ENCODE results near the gene RPS27L.
A peak's percentile ranks its signal among the peaks of the same experiment; 100 is the strongest.
"Not testable (repeated sequence)": the region's sequence is repeated elsewhere in the genome, so short reads cannot be mapped to it uniquely, and the experiment has no call there.

Gene RPS27L

DNA sequence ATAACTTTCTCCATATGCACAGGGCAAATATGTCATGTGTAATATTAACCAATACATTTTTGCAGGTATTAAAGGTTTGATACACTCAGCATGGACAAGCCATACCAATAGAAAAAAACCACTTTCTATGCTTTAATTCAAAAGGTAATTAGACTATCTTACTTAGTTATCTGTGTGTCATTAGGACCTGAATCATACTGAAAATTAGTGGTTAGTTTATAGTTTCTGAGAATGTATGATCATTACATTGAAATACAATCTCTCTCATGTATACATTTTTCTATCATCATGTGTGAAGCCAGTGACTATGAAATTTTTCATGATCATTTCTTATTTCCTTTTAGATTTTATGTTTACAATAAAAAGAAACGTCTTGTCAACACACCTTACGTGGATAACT, 16.3 kb downstream of the RPS27L start:
- DNase-seq (ENCODE audit: low spot score): no peak

- no peak for DNase-seq (ENCODE audit: low spot score)
These were observed 20.5 kb downstream of the RPS27L start for GRCh38 chr15:63136742-63137141.

- no peak for DNase-seq (ENCODE audit: low spot score)
These were observed 21.5 kb downstream of the RPS27L start for GRCh38 chr15:63135804-63136203.

GRCh38 chr15:63135281-63135680, 22.0 kb downstream of the RPS27L start:
- no peak for DNase-seq (ENCODE audit: low spot score)

DNA sequence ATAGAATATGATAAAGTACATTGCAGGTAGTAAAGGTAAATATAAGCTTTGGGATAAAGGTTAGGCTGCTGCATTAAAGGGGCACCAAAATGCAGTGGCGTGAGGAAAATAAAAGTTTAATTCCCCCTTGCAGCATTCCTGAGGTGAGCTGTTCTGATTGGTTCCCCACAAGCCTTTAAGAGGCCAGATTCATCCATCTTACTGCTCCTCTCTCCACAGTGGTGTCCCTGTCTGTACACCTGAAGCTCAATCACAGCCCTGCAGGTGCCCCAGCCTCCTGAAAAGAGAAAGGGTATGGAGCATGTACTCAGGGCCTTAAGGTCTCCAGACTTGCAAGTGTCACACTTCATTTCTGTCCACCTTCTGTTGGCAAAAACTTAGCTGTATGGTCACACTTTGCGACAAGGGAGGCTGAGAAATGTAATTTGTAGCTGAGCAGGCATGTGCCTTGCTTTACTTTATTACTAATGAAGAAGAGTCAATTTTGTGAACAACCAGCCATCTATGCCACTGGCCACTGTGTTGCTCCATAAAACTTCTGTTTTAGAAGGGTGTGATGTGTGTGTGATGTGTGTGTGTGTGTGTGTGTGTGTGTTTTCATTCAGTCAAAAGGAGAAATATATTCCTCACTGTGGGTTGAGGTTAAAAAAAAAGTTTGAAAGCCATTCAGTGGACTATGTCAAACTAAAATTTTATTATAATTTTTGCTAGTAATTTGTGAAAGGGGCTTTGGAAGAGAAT, 22.9 kb downstream of the RPS27L start:
- no peak for DNase-seq (ENCODE audit: low spot score)

DNA sequence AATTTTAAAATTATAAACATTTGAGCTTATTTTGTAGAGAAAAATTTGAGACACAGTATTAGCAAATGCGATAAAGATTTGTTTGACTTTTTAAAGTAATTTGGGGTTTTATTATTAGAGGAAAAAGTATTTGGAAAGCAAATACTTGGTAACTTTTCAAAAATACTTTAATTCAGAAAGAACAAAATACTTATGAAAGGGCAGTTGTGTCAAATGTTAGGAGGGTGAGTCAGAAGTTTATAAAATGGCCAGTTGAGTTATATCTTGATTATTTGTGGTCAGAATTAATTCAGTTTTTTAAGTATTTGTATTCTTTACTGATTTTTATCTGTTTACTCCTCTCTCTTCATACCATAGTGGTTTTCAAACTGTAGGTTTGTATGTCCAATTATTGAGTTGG, 23.5 kb downstream of the RPS27L start:
- no peak for DNase-seq (ENCODE audit: low spot score)

DNA sequence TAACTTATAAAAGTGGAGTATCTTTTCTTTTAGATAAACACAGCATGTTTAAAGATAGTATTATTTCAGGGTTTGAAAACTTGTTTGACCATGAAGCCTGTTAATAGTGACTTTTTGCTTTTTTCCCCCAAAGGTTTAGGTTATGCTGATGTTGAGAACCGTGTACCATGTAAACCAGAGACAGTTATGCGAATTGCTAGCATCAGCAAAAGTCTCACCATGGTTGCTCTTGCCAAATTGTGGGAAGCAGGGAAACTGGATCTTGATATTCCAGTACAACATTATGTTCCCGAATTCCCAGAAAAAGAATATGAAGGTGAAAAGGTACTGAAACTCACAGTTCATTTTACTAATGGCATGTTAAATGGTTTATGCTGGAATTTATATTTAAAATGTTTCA, 30.6 kb downstream of the RPS27L start:
- DNase-seq (ENCODE audit: low spot score): no peak

DNA sequence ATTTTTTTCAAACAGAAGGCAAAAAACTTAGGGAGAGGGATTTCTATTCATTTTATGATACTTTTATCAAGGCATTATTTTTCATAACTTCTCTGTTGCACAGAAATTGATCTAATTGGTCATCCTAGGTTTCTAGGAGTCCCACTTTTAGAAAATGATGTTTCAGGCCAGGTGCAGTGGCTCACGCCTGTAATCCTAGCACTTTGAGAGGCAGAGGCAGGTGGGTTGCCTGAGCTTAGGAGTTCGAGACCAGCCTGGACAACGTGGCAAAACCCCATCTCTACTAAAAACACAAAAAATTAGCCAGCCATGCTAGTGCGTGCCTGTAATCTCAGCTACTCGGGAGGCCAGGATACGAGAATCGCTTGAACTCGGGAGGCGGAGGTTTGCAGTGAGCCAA, 32.8 kb downstream of the RPS27L start:
- no peak for DNase-seq (ENCODE audit: low spot score)

- peak; percentile 79 for DNase-seq (ENCODE audit: low spot score)
These were observed 35.0 kb downstream of the RPS27L start for GRCh38 chr15:63122002-63122875.

DNA sequence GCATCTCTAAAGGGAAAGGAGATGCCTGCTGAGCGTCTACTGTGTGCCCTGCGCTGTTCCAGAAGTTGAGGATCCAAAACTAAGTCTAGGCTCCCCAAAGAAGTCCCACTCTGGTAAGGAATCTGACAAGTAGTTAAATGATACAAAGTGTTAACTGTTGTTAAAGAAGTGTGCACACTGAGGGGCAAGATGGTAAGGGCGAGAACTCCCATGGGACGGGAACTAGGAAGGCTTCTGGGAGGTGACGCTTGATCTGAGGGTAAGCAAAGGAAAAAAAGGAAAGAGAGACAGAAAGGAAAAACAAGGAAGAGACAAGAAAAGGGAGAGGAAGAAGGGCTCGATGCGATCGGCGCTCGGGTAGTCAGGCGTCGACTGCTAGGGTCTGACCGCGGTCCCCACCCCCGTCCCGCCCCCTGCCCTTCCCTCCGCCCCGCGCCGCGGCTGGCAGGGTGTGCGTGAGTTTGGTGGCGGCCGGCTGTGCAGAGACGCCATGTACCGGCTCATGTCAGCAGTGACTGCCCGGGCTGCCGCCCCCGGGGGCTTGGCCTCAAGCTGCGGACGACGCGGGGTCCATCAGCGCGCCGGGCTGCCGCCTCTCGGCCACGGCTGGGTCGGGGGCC, 35.8 kb downstream of the RPS27L start, which contains the start of gene LACTB:
Gene LACTB, plus strand, starts transcription at position 480 of the 620 bp plus-strand sequence. Its CDS starts 11 bp downstream, at position 491.
- peak; percentile 85 for DNase-seq (ENCODE audit: low spot score)

- no peak for DNase-seq (ENCODE audit: low spot score)
These were observed 38.4 kb downstream of the RPS27L start for GRCh38 chr15:63118854-63119253.

DNA sequence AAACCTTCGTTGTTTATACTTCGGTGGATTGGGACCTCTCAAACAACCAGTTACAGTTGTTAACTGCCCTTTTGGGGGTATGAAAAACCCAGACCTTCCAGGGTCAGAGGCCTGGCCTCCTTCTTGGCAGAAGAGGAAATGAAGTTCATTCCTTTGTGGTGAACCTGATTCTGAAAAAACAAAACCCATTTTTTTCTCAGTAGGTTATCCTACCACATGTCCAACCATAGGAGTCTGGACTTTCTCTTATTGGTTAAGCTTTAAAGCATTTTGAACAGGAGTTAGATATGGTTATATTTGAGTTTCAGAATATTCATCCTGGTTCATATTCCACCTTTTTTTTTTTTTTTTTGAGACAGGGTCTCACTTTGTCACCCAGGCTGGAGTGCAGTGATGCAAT, 42.8 kb downstream of the RPS27L start:
- DNase-seq (ENCODE audit: low spot score): no peak

GRCh38 chr15:63112871-63113270, 44.4 kb downstream of the RPS27L start:
- DNase-seq (ENCODE audit: low spot score): no peak

DNA sequence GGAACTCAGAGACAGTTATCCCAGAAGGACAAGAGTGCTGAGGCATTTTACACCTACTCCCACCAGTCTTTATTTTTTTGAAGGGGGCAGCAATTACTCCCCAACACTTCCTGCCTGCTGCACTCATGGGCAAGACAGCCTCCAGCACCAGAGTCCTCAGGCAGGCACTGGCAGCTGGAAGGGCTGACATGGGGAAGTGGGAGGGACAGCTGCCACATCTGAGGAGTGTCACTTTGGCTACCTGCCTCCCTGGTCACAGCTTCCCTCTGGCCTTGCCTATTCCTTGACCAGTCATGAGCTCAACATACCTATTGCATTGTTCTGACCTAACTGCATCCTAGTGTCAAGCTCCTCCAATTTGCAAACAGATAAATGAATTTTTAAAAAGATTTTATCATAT, 45.8 kb downstream of the RPS27L start:
- no peak for DNase-seq (ENCODE audit: low spot score)

DNA sequence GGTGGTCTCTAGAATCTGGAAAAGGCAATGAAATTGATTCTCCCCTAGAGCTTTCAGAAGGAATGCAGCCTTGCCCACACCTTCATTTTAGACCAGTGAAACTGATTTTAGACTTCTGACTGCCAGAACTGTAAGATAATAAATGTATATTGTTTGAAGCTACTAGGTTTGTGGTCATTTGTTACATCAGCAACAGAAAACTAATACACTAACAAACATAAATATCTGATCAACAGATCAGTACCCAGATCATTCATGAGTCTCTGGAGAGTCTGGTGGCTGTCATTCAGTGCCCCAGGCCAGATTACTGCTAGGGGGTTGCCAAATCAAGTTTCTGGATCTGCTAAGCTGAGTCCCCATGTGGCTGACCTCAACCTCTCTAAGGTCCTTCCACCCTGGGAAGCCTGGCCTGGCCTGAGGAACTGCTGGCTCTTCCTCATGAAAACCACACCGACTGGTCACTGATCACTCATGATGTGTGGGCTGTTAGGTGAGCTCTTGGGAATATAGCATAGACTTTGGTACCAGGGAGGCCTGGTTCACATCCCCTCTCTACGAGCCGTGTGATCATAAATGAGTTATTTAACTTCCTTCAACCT, 46.8 kb downstream of the RPS27L start:
- no peak for DNase-seq (ENCODE audit: low spot score)

DNA sequence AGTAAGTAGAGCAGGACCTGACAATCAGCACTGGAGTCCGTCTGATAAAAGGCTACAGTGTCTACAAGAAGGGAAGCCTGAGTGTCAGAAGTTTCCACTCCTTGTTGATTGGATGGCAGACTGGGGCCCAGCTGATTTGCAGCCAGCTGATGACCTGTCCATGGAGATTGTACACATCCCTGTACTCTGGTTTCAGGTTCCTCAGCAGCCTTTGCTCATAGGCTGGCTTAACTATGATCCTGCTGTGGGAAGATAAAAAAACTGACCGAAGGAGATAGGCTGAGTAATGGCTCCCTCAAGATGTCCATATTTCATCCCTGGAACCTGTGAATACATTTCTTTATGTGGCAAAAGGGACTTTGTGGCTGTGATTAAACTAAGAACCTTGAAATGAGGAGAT, 47.4 kb downstream of the RPS27L start:
- no peak for DNase-seq (ENCODE audit: low spot score)

GRCh38 chr15:63109498-63109897, 47.8 kb downstream of the RPS27L start:
- DNase-seq (ENCODE audit: low spot score): no peak

- DNase-seq (ENCODE audit: low spot score): no peak
These were observed 49.3 kb downstream of the RPS27L start for GRCh38 chr15:63107895-63108546.

DNA sequence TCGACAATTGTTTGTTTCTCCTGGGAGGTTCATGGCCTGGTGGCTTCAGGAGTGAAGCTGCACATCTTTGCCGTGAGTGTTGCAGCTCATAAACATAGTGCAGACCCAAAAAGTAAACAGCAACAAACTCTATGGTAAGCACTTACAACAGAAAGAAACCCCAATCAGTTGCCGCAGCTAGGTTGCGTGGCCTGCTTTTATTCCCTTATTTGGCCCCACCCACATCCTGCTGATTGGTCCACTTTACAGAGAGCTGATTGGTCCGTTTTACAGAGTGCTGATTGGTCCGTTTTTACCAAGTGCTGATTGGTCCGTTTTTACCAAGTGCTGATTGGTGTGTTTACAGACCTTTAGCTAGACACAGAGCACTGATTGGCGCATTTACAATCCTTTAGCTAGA, 51.9 kb downstream of the RPS27L start:
- not testable (repeated sequence) for DNase-seq (ENCODE audit: low spot score)

DNA sequence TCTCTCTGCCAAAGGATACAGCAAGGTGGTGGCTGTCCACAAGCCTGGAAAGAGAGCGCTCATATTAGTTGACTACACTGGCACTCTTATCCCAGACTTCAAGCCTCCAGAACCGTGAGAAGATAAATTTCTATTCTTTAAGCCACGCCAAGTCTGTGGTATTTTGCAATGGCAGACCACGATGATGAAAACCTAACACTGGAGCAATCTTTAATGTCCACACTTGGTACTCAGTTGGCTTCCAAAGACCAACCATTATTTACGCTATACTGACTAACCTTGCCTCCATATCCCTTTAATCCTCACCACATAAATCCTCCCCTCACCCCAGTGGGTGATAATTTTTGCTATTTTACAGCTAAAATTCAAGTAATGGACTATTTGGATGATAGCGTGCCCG, 52.5 kb downstream of the RPS27L start:
- no peak for DNase-seq (ENCODE audit: low spot score)

GRCh38 chr15:63103416-63103815, 53.9 kb downstream of the RPS27L start:
- no peak for DNase-seq (ENCODE audit: low spot score)

- DNase-seq (ENCODE audit: low spot score): not testable (repeated sequence)
These were observed 57.7 kb downstream of the RPS27L start for GRCh38 chr15:63099581-63099980.

Data from hematopoietic multipotent progenitor cell treated with erythropoietin and hydrocortisone succinate and interleukin-3 and kit ligand, for 15 days (in vitro differentiated cells).